GM19324 (cell line): Measurements from ENCODE around the gene TMEM254.
"Not testable (repeated sequence)": the region's sequence is repeated elsewhere in the genome, so short reads cannot be mapped to it uniquely, and the experiment has no call there.

Experiments used
- ATAC-seq: cut with Tn5 transposase; IDR thresholded peaks from one replicate; pipeline ENCODE4 v1.9.1; 2021; ENCODE audit warnings: mild to moderate bottlenecking, moderate library complexity; ENCODE audit not compliant: unreplicated experiment, low FRiP score

Gene TMEM254

GRCh38 chr10:80078448-80079311, at the start of gene TMEM254:
TMEM254 (plus strand) TSS chr10:80078665; CDS start chr10:80078700, 35 bp downstream.
- ATAC-seq = peak; percentile 93

- peak; percentile 63 for ATAC-seq
Observed at GRCh38 chr10:80029205-80029604, 49.3 kb upstream of the TMEM254 start.

GRCh38 chr10:80029865-80030264, 48.6 kb upstream of the TMEM254 start:
- ATAC-seq = not testable (repeated sequence)

- ATAC-seq = no peak
Observed at GRCh38 chr10:80032503-80032902, 46.0 kb upstream of the TMEM254 start.

- ATAC-seq = not testable (repeated sequence)
Observed at GRCh38 chr10:80034766-80035165, 43.7 kb upstream of the TMEM254 start.

- ATAC-seq = not testable (repeated sequence)
Observed at GRCh38 chr10:80035430-80035829, 43.0 kb upstream of the TMEM254 start.

- not testable (repeated sequence) for ATAC-seq
Observed at GRCh38 chr10:80036921-80037500, 41.5 kb upstream of the TMEM254 start.

GRCh38 chr10:80038226-80038625, 40.2 kb upstream of the TMEM254 start:
- ATAC-seq = not testable (repeated sequence)

GRCh38 chr10:80041162-80041561, 37.3 kb upstream of the TMEM254 start:
- no peak for ATAC-seq

GRCh38 chr10:80044935-80045334, 33.5 kb upstream of the TMEM254 start:
- not testable (repeated sequence) for ATAC-seq

- peak; percentile 61 for ATAC-seq
Observed at GRCh38 chr10:80046629-80047441, 31.6 kb upstream of the TMEM254 start.

GRCh38 chr10:80050752-80051151, 27.7 kb upstream of the TMEM254 start:
- no peak for ATAC-seq

GRCh38 chr10:80051993-80052392, 26.5 kb upstream of the TMEM254 start:
- ATAC-seq = no peak

- no peak for ATAC-seq
Observed at GRCh38 chr10:80055760-80056159, 22.7 kb upstream of the TMEM254 start.

GRCh38 chr10:80057171-80057570, 21.3 kb upstream of the TMEM254 start:
- no peak for ATAC-seq

GRCh38 chr10:80064120-80064886, 14.2 kb upstream of the TMEM254 start:
- ATAC-seq = no peak

- no peak for ATAC-seq
Observed at GRCh38 chr10:80066809-80067208, 11.7 kb upstream of the TMEM254 start.

- not testable (repeated sequence) for ATAC-seq
Observed at GRCh38 chr10:80067821-80068220, 10.6 kb upstream of the TMEM254 start.

GRCh38 chr10:80068270-80068669, 10.2 kb upstream of the TMEM254 start:
- ATAC-seq = no peak

- no peak for ATAC-seq
Observed at GRCh38 chr10:80070057-80070456, 8.4 kb upstream of the TMEM254 start.
